ENCODE measurements around the gene LARP4B. TPM values are rescaled to one million over a fixed set of nuclear protein-coding genes. Genes with fewer than 3 reads are reported as not detected.

The LARP4B gene
- total and polyA plus RNA-seq, 2 donors (not counting 1 experiment from before 2014, with no cell fraction given) = 35.6 to 129 TPM

- H3K27me3 ChIP-seq (replicated peaks in 1 of 4; ENCODE audit: control extremely low read depth in 1 of 4, control insufficient read depth in 3 of 4, insufficient read depth in 4 of 4, low read length in 3 of 4) = no peaks in the 10 kb centered on the region
- ATAC-seq (ENCODE audit: low read depth) = no peak
- H3K4me2 ChIP-seq (replicated peaks; ENCODE audit: low read depth, low read length, poor library complexity, severe bottlenecking) = no peak overlapping the region
- H3K4me1 ChIP-seq (ENCODE audit: control insufficient read depth in 2 of 2, insufficient read depth in 2 of 2, low read length in 2 of 2) = no peaks in the 10 kb centered on the region
- intact Hi-C loops (cut with micrococcal nuclease) = loop anchor here (5.0 kb wide), 1 partner anchor 299 kb away; no protein-coding TSS in a partner anchor
- H3K9me3 ChIP-seq (ENCODE audit: control extremely low read depth in 1 of 3, control insufficient read depth in 2 of 3, insufficient read depth in 1 of 3, low read length in 2 of 3) = no peaks in the 10 kb centered on the region
- WGBS (ENCODE audit: insufficient coverage) = 100% methylated on average over 3 of the region's 9 CpGs
- TF ChIP-seq CTCF (IDR thresholded peaks at IDR 0.05) = no peak
- no peak for TF ChIP-seq EZH2 (IDR thresholded peaks at IDR 0.05; ENCODE audit: borderline replicate concordance, insufficient read depth, low read depth, low read length, poor library complexity, severe bottlenecking)
- H3K27ac ChIP-seq (ENCODE audit: low read length in 2 of 2) = no peak overlapping the region
- ChIA-PET CTCF (no interaction called here), POLR2A (no interaction called here)
- no peak overlapping the region for H2AFZ ChIP-seq (ENCODE audit: insufficient read depth, low read depth, low read length, poor library complexity, severe bottlenecking)
- no peak for DNase-seq
- Mint-ChIP-seq H3K4me1 (peaks cover 1% of the 10 kb centered on the region), H3K27ac (no peak overlapping the region), H3K9me3 (ENCODE audit: insufficient read depth) (no peaks in the 10 kb centered on the region), H3K27me3 (no peaks in the 10 kb centered on the region), H3K4me3 (no peak overlapping the region)
- H4K20me1 ChIP-seq (ENCODE audit: control insufficient read depth, insufficient read depth, low read length, poor library complexity, severe bottlenecking) = no peaks in the 10 kb centered on the region
- H3K79me2 ChIP-seq (ENCODE audit: control insufficient read depth, insufficient read depth, low read length) = peaks cover 3% of the 10 kb centered on the region
- H3K9ac ChIP-seq (ENCODE audit: low read length) = no peak overlapping the region
- peaks cover 14 to 91% of the 10 kb centered on the region in 2 experiments for H3K36me3 ChIP-seq (replicated peaks in 1 of 2; ENCODE audit: control extremely low read depth in 1 of 2, control insufficient read depth in 1 of 2, extremely low read depth in 1 of 2, insufficient read depth in 2 of 2, low read length in 1 of 2)
- H3K4me3 ChIP-seq (ENCODE audit: control extremely low read depth in 1 of 5, extremely low read depth in 1 of 5, insufficient read depth in 1 of 5, low read depth in 2 of 5, low read length in 4 of 5) = no peak overlapping the region
Observed at GRCh38 chr10:811379-812175, 119.9 kb downstream of the LARP4B start.

GRCh38 chr10:810351-810846 lies 121.1 kb downstream of the LARP4B start:
- 85% methylated on average over 9 of the region's 16 CpGs for WGBS (ENCODE audit: insufficient coverage)
- CTCF ChIA-PET = interaction anchor here (1.3 kb wide), 1 partner anchor 299 kb away, joined by 3 read pairs; no protein-coding TSS in a partner anchor
- Histone ChIP-seq H3K79me2 (ENCODE audit: control insufficient read depth, insufficient read depth, low read length) (peaks cover 3% of the 10 kb centered on the region), H3K4me1 (ENCODE audit: control insufficient read depth in 2 of 2, insufficient read depth in 2 of 2, low read length in 2 of 2) (no peaks in the 10 kb centered on the region), H3K27me3 (replicated peaks in 1 of 4; ENCODE audit: control extremely low read depth in 1 of 4, control insufficient read depth in 3 of 4, insufficient read depth in 4 of 4, low read length in 3 of 4) (no peaks in the 10 kb centered on the region), H3K9ac (ENCODE audit: low read length) (no peak overlapping the region), H3K4me3 (ENCODE audit: control extremely low read depth in 1 of 5, extremely low read depth in 1 of 5, insufficient read depth in 1 of 5, low read depth in 2 of 5, low read length in 4 of 5) (no peak overlapping the region), H3K36me3 (replicated peaks in 1 of 2; ENCODE audit: control extremely low read depth in 1 of 2, control insufficient read depth in 1 of 2, extremely low read depth in 1 of 2, insufficient read depth in 2 of 2, low read length in 1 of 2) (peaks cover 14 to 84% of the 10 kb centered on the region in 2 experiments), H3K4me2 (replicated peaks; ENCODE audit: low read depth, low read length, poor library complexity, severe bottlenecking) (no peak overlapping the region), H2AFZ (ENCODE audit: insufficient read depth, low read depth, low read length, poor library complexity, severe bottlenecking) (no peak overlapping the region), H3K9me3 (ENCODE audit: control extremely low read depth in 1 of 3, control insufficient read depth in 2 of 3, insufficient read depth in 1 of 3, low read length in 2 of 3) (no peaks in the 10 kb centered on the region), H4K20me1 (ENCODE audit: control insufficient read depth, insufficient read depth, low read length, poor library complexity, severe bottlenecking) (no peaks in the 10 kb centered on the region), H3K27ac (ENCODE audit: low read length in 2 of 2) (no peak overlapping the region)
- TF ChIP-seq EZH2 (IDR thresholded peaks at IDR 0.05; ENCODE audit: borderline replicate concordance, insufficient read depth, low read depth, low read length, poor library complexity, severe bottlenecking) (no peak), CTCF (IDR thresholded peaks at IDR 0.05) (no peak)
- POLR2A ChIA-PET = no interaction called here
- Mint-ChIP-seq H3K27ac (no peak overlapping the region), H3K27me3 (no peaks in the 10 kb centered on the region), H3K4me3 (no peak overlapping the region), H3K4me1 (peaks cover 1% of the 10 kb centered on the region), H3K9me3 (ENCODE audit: insufficient read depth) (no peaks in the 10 kb centered on the region)
- ATAC-seq (ENCODE audit: low read depth) (no peak), DNase-seq (no peak)
- intact Hi-C loops (cut with micrococcal nuclease) = loop anchor here (5.0 kb wide), 1 partner anchor 298 kb away; no protein-coding TSS in a partner anchor

All from B cell (primary cell).